ENCODE results near the gene ODC1. TPM values are rescaled to one million over a fixed set of nuclear protein-coding genes. Genes with fewer than 3 reads are reported as not detected.
"Not testable (repeated sequence)": the region's sequence is repeated elsewhere in the genome, so short reads cannot be mapped to it uniquely, and the experiment has no call there.

ODC1 gene
- 100 to 1,000 TPM; 330 to 428 (median 385) TPM for polyA plus RNA-seq (ENCODE audit: insufficient read length in 4 of 4)

DNA sequence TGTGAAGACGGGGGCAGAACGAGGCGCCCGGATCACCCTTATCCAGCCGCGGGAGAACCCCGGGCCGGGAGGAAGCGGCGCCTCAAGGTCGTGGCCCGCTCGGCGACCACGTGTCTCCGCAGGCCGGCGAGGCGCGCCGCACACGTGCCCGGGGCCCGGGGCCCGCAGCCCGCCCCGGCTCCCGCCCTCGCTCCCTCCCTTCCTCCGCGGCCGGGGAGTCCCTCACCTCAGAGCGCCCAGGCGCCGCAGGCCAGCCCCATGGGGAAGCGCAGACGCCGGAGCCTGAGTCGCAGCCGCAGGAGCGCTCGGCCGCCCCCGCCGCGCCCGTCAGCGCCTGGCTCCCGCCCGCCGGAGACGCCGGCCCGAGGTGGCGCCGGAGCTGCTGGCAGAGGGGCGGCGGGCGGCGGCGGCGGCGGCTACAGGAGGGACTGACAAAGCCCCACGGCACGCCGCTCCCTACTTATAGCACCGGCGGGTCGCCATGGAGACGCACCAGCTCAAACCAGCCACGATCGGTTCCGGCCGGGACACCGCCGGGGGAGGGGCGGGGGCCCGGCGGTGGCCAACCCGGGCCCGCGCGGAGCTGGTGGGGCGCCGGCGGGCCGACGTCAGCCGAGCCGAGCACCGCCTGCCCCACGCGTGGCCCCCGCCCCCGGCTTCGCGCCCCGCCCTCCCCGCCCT, at the start of gene ODC1:
ODC1 (minus strand) TSS at position 433 of the 681 bp plus-strand sequence. CDS start 3,295 bp downstream, outside the sequence.
- DNase-seq (ENCODE audit: low read depth in 4 of 4, low spot score in 2 of 4), result peak in 3 of 4 donors; percentile 75 to 85 (median 77)

DNA sequence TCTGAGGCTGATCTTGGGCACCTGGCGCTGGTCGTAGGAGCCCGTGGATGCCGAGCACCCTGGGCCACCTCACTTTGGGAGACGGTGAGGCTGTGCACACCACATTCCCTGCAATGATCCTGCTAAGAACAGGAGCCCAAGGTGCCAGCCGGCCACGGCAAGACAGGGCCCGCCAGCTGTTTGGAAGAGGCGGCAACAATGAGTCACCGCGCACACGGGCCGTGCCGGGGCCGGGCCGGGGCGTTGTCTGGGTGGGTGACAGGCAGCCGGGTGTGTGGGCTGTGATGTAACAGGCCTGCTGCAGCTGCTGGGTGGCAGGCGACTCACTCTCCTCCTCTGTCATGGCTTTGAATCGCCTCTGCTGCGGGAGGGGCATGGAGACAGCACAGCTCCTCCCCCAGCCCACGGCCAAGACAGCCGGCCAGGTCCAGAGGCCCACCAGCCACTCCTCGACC, 49.7 kb upstream of the ODC1 start:
- DNase-seq (ENCODE audit: low read depth in 4 of 4, low spot score in 2 of 4), result no peak

- no peak for DNase-seq (ENCODE audit: low read depth in 4 of 4, low spot score in 2 of 4)
Measured at GRCh38 chr2:10495988-10496313, 47.8 kb upstream of the ODC1 start.

GRCh38 chr2:10495311-10495987, 47.3 kb upstream of the ODC1 start:
- DNase-seq (ENCODE audit: low read depth in 4 of 4, low spot score in 2 of 4), result no peak

GRCh38 chr2:10494351-10495066, 46.4 kb upstream of the ODC1 start:
- DNase-seq (ENCODE audit: low read depth in 4 of 4, low spot score in 2 of 4), result no peak

DNA sequence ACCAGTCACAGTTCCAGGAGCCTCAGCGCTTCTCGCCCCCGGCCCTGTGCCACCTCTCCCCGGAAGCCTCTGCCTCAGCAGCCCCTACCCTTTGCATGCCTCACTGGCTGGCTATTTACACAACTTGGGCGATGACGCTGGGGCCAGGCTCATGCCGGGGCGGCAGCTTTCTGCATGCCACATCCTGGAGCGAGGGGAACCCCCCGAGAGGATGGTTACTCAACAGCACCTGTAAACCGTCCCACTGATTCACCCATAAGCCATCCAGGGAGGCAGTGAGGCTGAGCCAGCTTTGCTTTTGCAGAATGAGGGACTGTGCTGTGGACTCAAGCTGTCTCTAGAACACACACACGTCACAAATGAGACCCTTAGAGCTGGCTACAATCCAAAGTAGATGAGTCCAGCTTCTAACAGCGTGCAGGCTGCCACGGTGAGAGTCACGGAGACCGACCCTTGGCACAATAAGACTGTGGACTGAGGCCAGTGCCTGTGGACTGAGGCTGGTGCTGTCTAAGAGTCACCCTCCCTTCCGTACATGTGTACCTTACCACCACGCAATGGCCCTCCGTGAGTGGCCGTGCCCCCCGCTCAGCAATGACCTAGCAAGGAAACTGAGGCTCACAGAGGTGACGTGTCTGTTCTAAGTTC, 45.6 kb upstream of the ODC1 start:
- DNase-seq (ENCODE audit: low read depth in 4 of 4, low spot score in 2 of 4), result no peak

GRCh38 chr2:10493075-10493633, 45.0 kb upstream of the ODC1 start:
- no peak for DNase-seq (ENCODE audit: low read depth in 4 of 4, low spot score in 2 of 4)

DNA sequence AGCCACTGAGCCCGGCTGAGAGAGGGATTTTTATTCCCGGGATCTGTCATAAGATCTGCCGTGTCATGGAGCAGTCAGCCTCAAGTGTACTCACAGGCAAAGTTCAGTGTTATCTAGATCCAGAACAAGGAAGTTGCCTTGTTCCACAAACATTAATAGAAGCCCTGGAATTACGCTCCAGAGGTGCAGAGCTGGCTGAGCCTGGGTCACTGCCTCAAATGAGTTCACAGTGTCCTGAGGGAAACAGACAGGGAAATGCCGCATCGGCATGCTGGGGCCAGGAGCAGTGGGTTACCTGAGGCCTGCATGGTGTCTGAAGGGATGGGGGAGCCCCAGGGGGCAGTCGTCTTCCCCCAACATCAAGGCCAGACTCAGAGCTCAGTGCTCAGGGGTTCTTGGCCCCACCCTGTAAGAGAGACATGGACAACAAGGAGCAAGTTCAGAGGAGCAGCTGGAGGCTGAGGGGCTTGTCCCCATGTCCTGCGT, 42.7 kb upstream of the ODC1 start:
- DNase-seq (ENCODE audit: low read depth in 4 of 4, low spot score in 2 of 4), result no peak

- no peak for DNase-seq (ENCODE audit: low read depth in 4 of 4, low spot score in 2 of 4)
Measured at GRCh38 chr2:10489842-10490555, 41.9 kb upstream of the ODC1 start.

GRCh38 chr2:10488142-10488541, 40.0 kb upstream of the ODC1 start:
- not testable (repeated sequence) for DNase-seq (ENCODE audit: low read depth in 4 of 4, low spot score in 2 of 4)

- not testable (repeated sequence) for DNase-seq (ENCODE audit: low read depth in 4 of 4, low spot score in 2 of 4)
Measured at GRCh38 chr2:10487741-10488104, 39.6 kb upstream of the ODC1 start.

DNA sequence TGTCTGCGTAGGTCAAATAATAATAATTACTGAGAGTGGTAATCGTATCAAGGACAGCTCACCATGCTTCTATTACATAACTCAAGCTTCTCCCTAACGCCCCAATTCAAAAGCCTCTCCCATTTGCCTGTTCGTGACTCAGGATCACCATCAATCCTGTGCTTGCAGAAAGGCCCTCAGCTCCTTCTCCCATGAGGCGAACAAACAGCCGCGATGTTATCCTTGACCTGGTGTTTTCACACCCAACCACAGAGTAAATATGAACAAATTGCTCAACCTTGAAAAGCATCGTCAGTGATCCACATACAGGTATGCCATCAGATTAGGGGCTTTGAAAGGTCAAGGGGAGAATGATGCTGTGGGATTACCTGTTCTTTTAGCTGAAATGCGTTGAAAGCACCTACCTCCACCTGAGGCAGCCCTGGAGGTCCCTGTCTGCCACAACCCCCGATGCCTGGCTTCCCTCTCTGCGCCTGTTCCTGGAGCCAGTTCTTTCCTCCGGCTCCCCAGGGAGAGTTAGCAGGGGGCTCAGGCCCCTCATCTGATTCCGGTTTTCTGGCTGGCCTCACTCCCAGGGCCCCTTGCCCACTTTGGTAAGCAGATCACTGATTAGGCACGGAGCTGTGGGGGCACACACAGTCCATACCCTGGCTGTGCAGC, 39.1 kb upstream of the ODC1 start:
- DNase-seq (ENCODE audit: low read depth in 4 of 4, low spot score in 2 of 4), result no peak

DNA sequence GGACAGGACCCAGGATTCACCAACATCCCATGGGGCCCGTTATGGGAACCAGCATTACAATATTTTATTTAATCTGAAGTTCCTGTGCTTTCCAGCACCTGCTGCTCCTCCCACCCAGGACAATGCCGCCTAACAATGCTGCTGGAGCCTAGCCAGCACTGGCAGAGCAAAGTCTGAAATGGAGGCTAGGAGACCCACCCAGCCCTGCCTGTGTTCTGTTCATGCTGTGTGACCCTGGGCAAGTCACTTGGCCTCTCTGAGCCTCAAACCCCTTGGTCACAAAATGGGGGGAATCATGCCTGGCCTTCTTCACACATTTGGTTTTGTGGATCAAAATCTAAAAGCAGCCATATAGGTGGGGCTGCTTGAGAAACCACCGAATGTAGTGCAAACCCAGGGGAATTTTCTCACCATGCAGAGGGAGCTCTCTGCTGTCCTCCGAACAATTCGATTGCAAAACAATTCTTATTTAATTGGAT, 38.5 kb upstream of the ODC1 start:
- DNase-seq (ENCODE audit: low read depth in 4 of 4, low spot score in 2 of 4), result no peak

- no peak for DNase-seq (ENCODE audit: low read depth in 4 of 4, low spot score in 2 of 4)
Measured at GRCh38 chr2:10486091-10486490, 38.0 kb upstream of the ODC1 start.

DNA sequence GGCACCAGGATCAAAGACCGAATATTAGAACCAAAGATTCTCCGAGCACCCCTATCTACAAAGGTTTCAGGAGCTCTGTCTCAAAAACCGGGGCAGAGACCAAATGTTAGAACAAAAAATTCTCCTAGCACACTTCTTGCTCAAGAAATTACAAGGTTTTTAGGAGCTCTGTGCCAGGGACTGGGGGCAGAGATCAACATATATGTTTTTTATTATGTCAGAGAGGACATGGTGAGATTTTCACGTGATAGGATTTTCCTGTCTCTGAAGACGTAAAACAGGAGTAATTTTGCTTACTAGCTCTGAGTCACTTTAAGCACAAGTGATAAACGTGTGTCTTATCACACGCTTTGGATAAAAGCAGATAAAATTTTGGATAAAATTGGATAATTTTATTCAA, 34.8 kb upstream of the ODC1 start:
- no peak for DNase-seq (ENCODE audit: low read depth in 4 of 4, low spot score in 2 of 4)

DNA sequence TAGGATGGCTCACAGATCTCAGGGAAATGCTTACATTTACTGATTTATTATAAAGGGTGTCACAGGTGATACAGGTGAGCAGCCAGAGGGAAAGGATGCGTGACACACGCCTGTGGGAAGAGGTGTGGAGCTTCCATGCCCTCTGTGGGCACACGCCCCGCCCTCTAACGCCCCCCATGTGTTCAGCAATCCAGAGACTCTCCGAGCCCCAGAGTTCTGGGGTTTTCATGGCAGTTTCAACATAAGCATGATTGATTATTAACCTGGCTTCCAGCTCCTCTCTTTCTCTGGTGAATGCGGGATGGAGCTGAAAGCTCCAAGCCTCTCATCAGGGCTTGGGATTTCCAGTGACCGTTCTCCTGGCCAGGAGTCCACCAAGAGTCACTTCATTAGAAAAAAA, 34.3 kb upstream of the ODC1 start:
- no peak for DNase-seq (ENCODE audit: low read depth in 4 of 4, low spot score in 2 of 4)

GRCh38 chr2:10481666-10482157, 33.6 kb upstream of the ODC1 start:
- DNase-seq (ENCODE audit: low read depth in 4 of 4, low spot score in 2 of 4), result no peak

DNA sequence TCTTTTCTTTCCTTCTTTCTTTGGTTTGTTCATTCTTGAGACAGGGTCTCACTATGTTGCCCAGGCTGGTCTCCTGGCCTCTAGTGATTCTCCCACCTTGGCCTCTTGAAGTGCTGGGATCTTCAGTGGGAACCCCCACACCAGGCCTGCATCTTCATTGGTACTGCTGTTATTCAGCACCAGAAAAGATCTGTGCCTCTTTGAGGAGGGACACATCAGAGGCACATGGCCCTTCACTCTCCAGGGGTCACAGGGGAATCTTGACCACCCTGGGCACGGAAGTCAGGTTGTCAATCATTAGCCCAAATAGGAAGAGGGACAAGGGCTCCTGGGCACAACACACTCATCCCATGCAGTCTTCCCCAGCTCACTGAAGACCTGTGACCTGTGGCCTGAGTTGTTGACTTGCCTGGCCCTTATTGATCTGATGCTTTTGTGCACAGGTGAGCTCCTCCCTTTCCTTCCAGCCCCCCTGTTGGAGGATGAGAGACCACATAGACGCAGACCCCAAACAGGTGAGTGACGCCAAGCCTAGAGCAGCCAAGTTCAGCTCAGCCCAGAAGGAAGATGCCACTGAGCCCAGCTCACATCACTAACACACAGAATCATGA, 33.0 kb upstream of the ODC1 start:
- DNase-seq (ENCODE audit: low read depth in 4 of 4, low spot score in 2 of 4), result no peak
